Measurements from ENCODE around the gene TFPI2. TPM values are rescaled to one million over a fixed set of nuclear protein-coding genes. Genes with fewer than 3 reads are reported as not detected.

TFPI2 gene, protein sequence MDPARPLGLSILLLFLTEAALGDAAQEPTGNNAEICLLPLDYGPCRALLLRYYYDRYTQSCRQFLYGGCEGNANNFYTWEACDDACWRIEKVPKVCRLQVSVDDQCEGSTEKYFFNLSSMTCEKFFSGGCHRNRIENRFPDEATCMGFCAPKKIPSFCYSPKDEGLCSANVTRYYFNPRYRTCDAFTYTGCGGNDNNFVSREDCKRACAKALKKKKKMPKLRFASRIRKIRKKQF
- total RNA-seq: 178 and 259 TPM in 2 replicates

DNA sequence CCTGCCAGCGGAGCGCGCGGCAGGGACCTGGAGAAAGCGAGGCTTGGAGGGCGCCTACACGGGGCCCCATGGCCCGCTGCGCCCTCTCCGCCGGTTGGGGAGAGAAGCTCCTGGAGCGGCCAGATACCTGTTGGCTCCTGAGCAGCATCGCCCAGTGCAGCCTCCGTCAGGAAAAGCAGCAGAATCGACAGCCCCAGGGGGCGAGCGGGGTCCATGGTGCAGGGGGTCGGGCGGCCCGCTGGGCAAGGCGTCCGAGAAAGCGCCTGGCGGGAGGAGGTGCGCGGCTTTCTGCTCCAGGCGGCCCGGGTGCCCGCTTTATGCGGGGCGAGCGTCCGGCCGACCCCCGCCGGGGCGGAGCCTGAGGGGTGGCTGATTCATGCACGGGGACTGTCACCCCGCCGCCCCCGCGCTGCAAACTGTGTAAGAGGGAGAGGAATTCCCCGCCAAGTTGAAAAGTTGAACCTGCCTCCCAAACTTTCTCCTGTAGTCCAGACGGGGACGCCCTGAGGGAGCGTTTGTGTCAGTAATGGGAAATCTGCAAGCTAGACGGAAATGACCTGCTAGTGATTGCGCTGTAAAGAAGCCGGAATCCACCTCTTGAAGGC lies at the start of gene TFPI2:
Gene TFPI2 (minus strand): TSS at position 290 of the 605 bp plus-strand sequence. CDS start 75 bp downstream, at position 215.

GRCh38 chr7:93921607-93922566 lies 31.3 kb upstream of the TFPI2 start, which contains the start of gene GNG11:
GNG11 (plus strand) TSS chr7:93921735; CDS start chr7:93922138, 403 bp downstream.

GRCh38 chr7:93906267-93906666 lies 15.7 kb upstream of the TFPI2 start, which contains the start of gene GNGT1:
GNGT1 (plus strand) TSS chr7:93906567; CDS start chr7:93906747, 180 bp downstream.

Other genes starting within 250 kb of the TFPI2 start
- gene GNGT1, start 15.8 kb upstream of the TFPI2 start, total RNA-seq: 0.37 and 0.71 TPM in 2 replicates
- gene GNG11, start 31.0 kb upstream of the TFPI2 start, total RNA-seq: 40.3 and 44.1 TPM in 2 replicates
- gene BET1, start 113.6 kb upstream of the TFPI2 start, total RNA-seq: 35.7 and 38.3 TPM in 2 replicates

Measured in smooth muscle cell of bladder (primary cell).